Loucy (cell line): ENCODE results near the gene NKIRAS1.
A peak's percentile ranks its signal among the peaks of the same experiment; 100 is the strongest.
"Not testable (repeated sequence)": the region's sequence is repeated elsewhere in the genome, so short reads cannot be mapped to it uniquely, and the experiment has no call there.

Source experiments
- H2AFZ ChIP-seq: fragments of 200-600 bp; sonication (generic); 2 replicates; pipeline ENCODE4 v1.6.0; 2016; ENCODE audit warnings: antibody characterized with exemption, mild to moderate bottlenecking, low read length, moderate library complexity
- H3F3A ChIP-seq: fragments of 200-600 bp; 2 replicates; pipeline ENCODE4 v1.6.0; 2016; ENCODE audit warnings: antibody characterized with exemption, low read depth, mild to moderate bottlenecking
- H3K27me3 ChIP-seq: fragments of 200-600 bp; sonication (generic); 2 replicates; pipeline ENCODE4 v1.6.1; 2014; ENCODE audit warnings: low read length, mild to moderate bottlenecking; ENCODE audit not compliant: insufficient read depth, poor library complexity, severe bottlenecking
- H3K36me3 ChIP-seq: fragments of 200-600 bp; sonication (generic); 2 replicates; pipeline ENCODE4 v1.6.1; 2016; ENCODE audit warnings: low read length; ENCODE audit not compliant: insufficient read depth
- H3K4me1 ChIP-seq: fragments of 200-600 bp; sonication (generic); 2 replicates; pipeline ENCODE4 v1.5.1; 2014; ENCODE audit warnings: low read length, mild to moderate bottlenecking; ENCODE audit not compliant: insufficient read depth, poor library complexity, severe bottlenecking
- H3K4me2 ChIP-seq: fragments of 200-600 bp; sonication (generic); 2 replicates; pipeline ENCODE4 v1.6.0; 2014; ENCODE audit warnings: antibody characterized with exemption, low read length, low read depth, mild to moderate bottlenecking; ENCODE audit not compliant: poor library complexity, severe bottlenecking
- H3K4me3 ChIP-seq: fragments of 200-600 bp; sonication (generic); 2 replicates; pipeline ENCODE4 v1.5.1; 2014; ENCODE audit warnings: low read length, mild to moderate bottlenecking, mixed read lengths; ENCODE audit not compliant: poor library complexity, severe bottlenecking
- H3K79me2 ChIP-seq: fragments of 200-600 bp; sonication (generic); 2 replicates; pipeline ENCODE4 v1.6.1; 2014; ENCODE audit warnings: low read length; ENCODE audit not compliant: insufficient read depth
- H3K9ac ChIP-seq: fragments of 200-600 bp; sonication (generic); 2 replicates; pipeline ENCODE4 v1.6.0; 2014; ENCODE audit warnings: mild to moderate bottlenecking, low read depth, low read length, moderate library complexity; ENCODE audit not compliant: poor library complexity, severe bottlenecking
- H3K9me2 ChIP-seq: fragments of 200-600 bp; sonication (generic); replicated peaks from 2 replicates; pipeline ENCODE4 v1.6.1; 2016; ENCODE audit warnings: low read depth, low read length, mixed read lengths
- H3K9me3 ChIP-seq: fragments of 200-600 bp; sonication (generic); 2 replicates; pipeline ENCODE4 v1.6.1; 2014; ENCODE audit warnings: mild to moderate bottlenecking, antibody characterized with exemption, low read length, low read depth; ENCODE audit not compliant: insufficient read depth
- H4K20me1 ChIP-seq: fragments of 200-600 bp; sonication (generic); 2 replicates; pipeline ENCODE4 v1.6.0; 2014; ENCODE audit warnings: antibody characterized with exemption, low read length, mild to moderate bottlenecking; ENCODE audit not compliant: insufficient read depth, poor library complexity, severe bottlenecking
- CTCF ChIP-seq: fragments of 200-600 bp; sonication (generic); conservative IDR thresholded peaks from 2 replicates; pipeline ENCODE4 v1.5.1; 2014; ENCODE audit warnings: mild to moderate bottlenecking, antibody characterized with exemption, low read length
- EZH2phosphoT487 ChIP-seq: fragments of 200-600 bp; IDR thresholded peaks from 2 replicates; pipeline ENCODE4 v1.6.1; 2018; ENCODE audit warnings: antibody characterized with exemption, mild to moderate bottlenecking, moderate library complexity, borderline replicate concordance

The NKIRAS1 gene

GRCh38 chr3:23859839-23860382, 56.9 kb downstream of the NKIRAS1 start:
- peaks cover 83% of the 10 kb centered on the region for H4K20me1 ChIP-seq
- no peaks in the 10 kb centered on the region for H3F3A ChIP-seq
- H3K79me2 ChIP-seq = peaks cover 96% of the 10 kb centered on the region
- no peak for TF ChIP-seq CTCF
- H3K9me2 ChIP-seq = no peaks in the 10 kb centered on the region
- H3K4me3 ChIP-seq = no peak overlapping the region
- H3K9me3 ChIP-seq = no peaks in the 10 kb centered on the region
- H2AFZ ChIP-seq = no peak overlapping the region
- no peaks in the 10 kb centered on the region for H3K27me3 ChIP-seq
- H3K36me3 ChIP-seq = peaks cover 19% of the 10 kb centered on the region; the same call in 1 of the 2 replicates
- no peak overlapping the region for H3K9ac ChIP-seq
- peaks cover 27% of the 10 kb centered on the region for H3K4me1 ChIP-seq
- no peak overlapping the region for H3K4me2 ChIP-seq

- Histone ChIP-seq H3K4me2 (peak overlapping the region; percentile 59), H4K20me1 (peaks cover 83% of the 10 kb centered on the region), H3K4me3 (peak overlapping the region; percentile 18), H3K9ac (no peak overlapping the region), H3K9me3 (no peaks in the 10 kb centered on the region), H3K79me2 (peaks cover 96% of the 10 kb centered on the region), H3K9me2 (no peaks in the 10 kb centered on the region), H3K4me1 (peaks cover 27% of the 10 kb centered on the region), H3F3A (no peaks in the 10 kb centered on the region), H3K36me3 (peaks cover 19% of the 10 kb centered on the region; the same call in 1 of the 2 replicates), H3K27me3 (no peaks in the 10 kb centered on the region), H2AFZ (no peak overlapping the region)
- TF ChIP-seq CTCF (no peak), EZH2phosphoT487 (no peak)
Measured at GRCh38 chr3:23859012-23859743, 57.6 kb downstream of the NKIRAS1 start.

GRCh38 chr3:23856286-23856685, 60.5 kb downstream of the NKIRAS1 start:
- Histone ChIP-seq H3K9me3 (no peaks in the 10 kb centered on the region), H3K9ac (no peak overlapping the region), H3K27me3 (no peaks in the 10 kb centered on the region), H3K4me3 (no peak overlapping the region), H3K79me2 (peaks cover 97% of the 10 kb centered on the region), H3K36me3 (peaks cover 16% of the 10 kb centered on the region; the same call in 1 of the 2 replicates), H3K4me1 (peaks cover 27% of the 10 kb centered on the region), H4K20me1 (peaks cover 75% of the 10 kb centered on the region), H3K9me2 (no peaks in the 10 kb centered on the region), H3K4me2 (no peak overlapping the region), H2AFZ (no peak overlapping the region), H3F3A (no peaks in the 10 kb centered on the region)
- TF ChIP-seq CTCF (no peak), EZH2phosphoT487 (no peak)

- not testable (repeated sequence) for H3K4me2 ChIP-seq, H3K9ac ChIP-seq, H3K9me2 ChIP-seq, H3F3A ChIP-seq, H2AFZ ChIP-seq, H3K4me1 ChIP-seq, H3K9me3 ChIP-seq, H3K4me3 ChIP-seq, H3K27me3 ChIP-seq
- Histone ChIP-seq H3K36me3 (peaks cover 14% of the 10 kb centered on the region; the same call in 1 of the 2 replicates), H4K20me1 (peaks cover 78% of the 10 kb centered on the region), H3K79me2 (peaks cover 99% of the 10 kb centered on the region)
Measured at GRCh38 chr3:23849462-23849861, 67.3 kb downstream of the NKIRAS1 start.
